HepG2 (cell line): Measurements from ENCODE around the gene LTA4H. TPM values are rescaled to one million over a fixed set of nuclear protein-coding genes. Genes with fewer than 3 reads are reported as not detected.

ENCODE experiments used
- ATAC-seq: fragments of 200-7000 bp; cut with Tn5 transposase; 3 replicates; pipeline ENCODE4 v1.9.1; 2020; ENCODE audit warnings: mild to moderate bottlenecking, moderate library complexity
- BruUV-seq: library from RNA; stranded (reverse); fragments of 400-500 nt; replicated peaks from 2 replicates; lab custom pipeline; 2021; lab: Mats Ljungman, UMichigan
- CTCF ChIA-PET: fragments of 300-600 bp; formaldehyde crosslinking; extraction: SDS; loops from one replicate; lab custom pipeline; 2021; ENCODE audit warnings: low total read pairs, inconsistent platforms, low intra/inter-chr PET ratio; lab: Yijun Ruan, JAX
- POLR2A ChIA-PET: fragments of 350-600 bp; sonication (Branson Sonifier 250); formaldehyde crosslinking; loops from one replicate; lab custom pipeline; 2020; ENCODE audit warnings: antibody characterized with exemption, inconsistent platforms; lab: Yijun Ruan, JAX
- DNase-seq: peaks from one replicate; pipeline ENCODE4 v3.0.0-alpha.2; 2015; ENCODE audit warnings: low spot score
- FAIRE-seq: peaks from 3 replicates; lab custom pipeline; 2011; peaks lifted over from hg19 to GRCh38; lab: Jason Lieb, UNC
- H2AFZ ChIP-seq: one replicate; pipeline ENCODE4 v1.6.1; 2011; ENCODE audit warnings: low read length, inconsistent platforms
- H3K27ac ChIP-seq: fragments of 300-600 bp; 3 replicates; pipeline ENCODE4 v1.8.0; 2011; ENCODE audit warnings: mixed run types, mild to moderate bottlenecking, mixed read lengths, low read length, inconsistent platforms; ENCODE audit not compliant: insufficient read depth; ENCODE audit errors: extremely low read length
- H3K27me3 ChIP-seq, 2 experiments: fragments of 200-600 bp in 1 of 2; 2 replicates in 1 of 2; 3 replicates in 1 of 2; pipeline versions ENCODE4 v1.6.0 to v1.8.0; 2011; ENCODE audit warnings: low read length in 2 of 2, mild to moderate bottlenecking in 2 of 2, moderate library complexity in 2 of 2, inconsistent platforms in 1 of 2; ENCODE audit not compliant: insufficient read depth in 2 of 2, control insufficient read depth in 1 of 2
- H3K36me3 ChIP-seq, 2 experiments: fragments of 200-600 bp in 1 of 2; replicated peaks in 1 of 2; 2 replicates in 1 of 2; 3 replicates in 1 of 2; pipeline versions ENCODE4 v1.5.1 to v1.8.0; 2011; ENCODE audit warnings: low read length in 2 of 2, inconsistent platforms in 1 of 2; ENCODE audit not compliant: insufficient read depth in 2 of 2, control insufficient read depth in 1 of 2
- H3K4me1 ChIP-seq: 2 replicates; pipeline ENCODE4 v1.5.1; 2012; ENCODE audit warnings: low read length, inconsistent platforms; ENCODE audit not compliant: insufficient read depth
- H3K4me2 ChIP-seq: 2 replicates; pipeline ENCODE4 v1.6.0; 2011; ENCODE audit warnings: low read depth, low read length, inconsistent platforms
- H3K4me3 ChIP-seq, 3 experiments: fragments of 200-600 bp in 1 of 3; sonication (generic), shearing (Covaris generic) in 1 of 3; replicated peaks in 1 of 3; 2 replicates each; pipeline ENCODE4 v1.5.1; 2011 to 2016; ENCODE audit warnings: low read length in 3 of 3, inconsistent platforms in 2 of 3, low read depth in 2 of 3, mild to moderate bottlenecking in 2 of 3, control low read depth in 1 of 3, mixed read lengths in 1 of 3; ENCODE audit not compliant: insufficient read depth in 1 of 3
- H3K79me2 ChIP-seq: one replicate; pipeline ENCODE4 v1.6.1; 2011; ENCODE audit warnings: low read length, inconsistent platforms; ENCODE audit not compliant: insufficient read depth
- H3K9ac ChIP-seq: 2 replicates; pipeline ENCODE4 v1.6.0; 2011; ENCODE audit warnings: mild to moderate bottlenecking, low read depth, low read length, inconsistent platforms; ENCODE audit not compliant: insufficient read depth
- H3K9me3 ChIP-seq: 2 replicates; pipeline ENCODE4 v1.5.1; 2012; ENCODE audit warnings: mild to moderate bottlenecking, low read length
- H4K20me1 ChIP-seq: 2 replicates; pipeline ENCODE4 v1.6.0; 2011; ENCODE audit warnings: inconsistent platforms, mild to moderate bottlenecking, low read length, moderate library complexity; ENCODE audit not compliant: insufficient read depth
- CEBPB ChIP-seq: IDR thresholded peaks from 2 replicates; pipeline ENCODE4 v1.6.1; 2011; ENCODE audit warnings: low read depth, low read length, improper control_type of control experiment, borderline replicate concordance
- FOXJ3 ChIP-seq: sonication (generic); formaldehyde crosslinking; IDR thresholded peaks from 2 replicates; pipeline ENCODE4 v1.4.0; 2020; ENCODE audit warnings: missing genetic modification reagents, mild to moderate bottlenecking, borderline replicate concordance
- ZC3H4 ChIP-seq: sonication (generic); formaldehyde crosslinking; IDR thresholded peaks from 2 replicates; pipeline ENCODE4 v1.4.0; 2020; ENCODE audit warnings: missing genetic modification reagents, borderline replicate concordance
- ZFP1 ChIP-seq: IDR thresholded peaks from 2 replicates; pipeline ENCODE4 v1.6.1; 2016
- ZNF331 ChIP-seq: sonication (generic); formaldehyde crosslinking; IDR thresholded peaks from 2 replicates; pipeline ENCODE4 v1.4.0; 2020; ENCODE audit warnings: missing genetic modification reagents
- ZNF503 ChIP-seq: sonication (generic); formaldehyde crosslinking; IDR thresholded peaks from 2 replicates; pipeline ENCODE4 v1.4.0; 2020; ENCODE audit warnings: missing genetic modification reagents
- WGBS: methylation state at CpG from one replicate; pipeline ENCODE4 v1.1.6; 2017; ENCODE audit warnings: low lambda C conversion rate; 5-methylcytosine and 5-hydroxymethylcytosine counted together
- in situ Hi-C: cut with HindIII; loops from 2 replicates; pipeline ENCODE4 v1.10.0; 2017; ENCODE audit warnings: low pct_unique_long_range_greater_than_20kb; ENCODE audit not compliant: extremely low pct_ligation_motif_present
- intact Hi-C: fragments of 100-400 bp; cut with micrococcal nuclease; formaldehyde crosslinking; loops from one replicate; pipeline ENCODE4 v1.10.0; 2022; ENCODE audit not compliant: unreplicated experiment
- polyA plus RNA-seq, 8 experiments: library from polyadenylated mRNA; depleted of rRNA in 3 of 8; stranded (reverse) in 7 of 8; unstranded in 1 of 8; fragments of >200 nt; fragmentation: Illumina TruSeq in 4 of 8; extraction: Trizol in 4 of 8; gene quantifications; 2 replicates each; pipeline versions ENCODE4 v1.2.1 to v1.2.3, GENCODE V29; 2011 to 2016; ENCODE audit warnings: low read depth in 4 of 8, missing spikeins in 1 of 8, mixed read lengths in 1 of 8; ENCODE audit not compliant: insufficient read depth in 1 of 8
- total RNA-seq, 5 experiments: library from RNA; depleted of rRNA; stranded (reverse); fragments of >200 nt; fragmentation: Illumina TruSeq; extraction: Trizol; gene quantifications; 2 replicates each; pipeline ENCODE4 v1.2.3, GENCODE V29; 2016; ENCODE audit warnings: low read depth in 1 of 5
- TF ChIP-seq, protein P1 (sequence below): sonication (generic); formaldehyde crosslinking; IDR thresholded peaks from 2 replicates; pipeline ENCODE4 v1.5.0; 2020; ENCODE audit warnings: mild to moderate bottlenecking, missing genetic modification reagents, borderline replicate concordance

LTA4H gene
- total and polyA plus RNA-seq, 2 of the 13 experiments (the other 11 are each of a cell fraction or from before 2014, with no cell fraction given), result 87.5 to 90.4 TPM

DNA sequence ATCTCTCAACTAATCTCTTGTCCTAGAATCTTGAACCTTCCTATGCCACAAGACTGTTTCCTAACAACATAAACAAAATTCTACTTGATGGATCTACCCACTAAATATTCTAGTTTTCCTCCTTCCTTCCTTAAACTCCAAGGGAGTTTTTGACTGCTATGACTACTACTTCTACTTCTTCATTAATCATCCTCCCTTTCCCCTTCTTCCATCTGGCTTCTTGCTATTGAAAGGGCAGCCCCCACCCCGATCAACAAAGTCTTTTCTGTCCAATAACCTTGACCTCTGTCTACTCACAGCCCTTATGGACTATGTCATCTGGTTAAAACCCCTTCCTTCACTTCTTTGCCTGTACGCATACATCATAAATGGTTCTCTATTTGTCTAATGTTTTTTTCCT, 5.6 kb downstream of the LTA4H start (continued):
- TF ChIP-seq FOXJ3 (CRISPR knock-in tag), result no peak

DNA sequence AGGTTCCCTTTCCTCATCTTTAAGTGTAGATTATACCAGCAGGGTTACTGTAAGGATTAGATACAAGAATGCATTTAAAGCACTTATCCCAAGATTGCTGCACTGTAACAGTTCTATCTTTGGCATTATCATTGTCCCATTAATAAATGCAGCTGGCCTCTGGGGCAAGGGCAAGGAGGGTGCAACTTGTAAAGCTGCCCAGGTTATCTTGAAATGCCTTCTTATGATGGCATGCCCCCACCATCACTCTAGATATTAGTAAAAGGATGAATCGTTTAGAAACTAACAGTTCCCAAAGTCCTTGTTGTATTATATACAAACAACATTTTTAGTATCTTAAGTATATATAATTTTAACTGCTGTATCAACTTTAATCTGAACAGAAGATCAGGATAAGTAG, 6.8 kb downstream of the LTA4H start:
- in situ Hi-C loops, result no loop called here
- Histone ChIP-seq H3K36me3 (peaks cover 0 to 36% of the 10 kb centered on the region in 2 experiments; a peak in 2 of 5 replicates), H3K79me2 (peaks cover 8% of the 10 kb centered on the region), H4K20me1 (no peaks in the 10 kb centered on the region), H3K27me3 (no peaks in the 10 kb centered on the region), H2AFZ (no peak overlapping the region), H3K9ac (no peak overlapping the region), H3K4me3 (no peak overlapping the region), H3K4me1 (peaks cover 13% of the 10 kb centered on the region), H3K9me3 (no peaks in the 10 kb centered on the region), H3K4me2 (no peak overlapping the region), H3K27ac (no peak overlapping the region)
- no TSS peak for BruUV-seq
- ChIA-PET POLR2A (no interaction called here), CTCF (no interaction called here)
- TF ChIP-seq ZC3H4 (CRISPR knock-in tag) (no peak), ZFP1 (CRISPR knock-in tag) (no peak), ZNF331 (CRISPR knock-in tag) (no peak), ZNF503 (CRISPR knock-in tag) (no peak)
- DNase-seq, result no peak
- no peak for FAIRE-seq
- intact Hi-C loops, result no loop called here
- ATAC-seq, result no peak
- WGBS, result 89% methylated on average over 1 of the region's 1 CpG

GRCh38 chr12:96026331-96026730, 9.1 kb downstream of the LTA4H start:
- no peak for FAIRE-seq
- POLR2A ChIA-PET, result no interaction called here
- 100% methylated on average over 1 of the region's 1 CpG for WGBS
- no peaks in the 10 kb centered on the region for H4K20me1 ChIP-seq
- no peak overlapping the region for H3K4me3 ChIP-seq
- H2AFZ ChIP-seq, result no peak overlapping the region
- CTCF ChIA-PET, result no interaction called here
- H3K9me3 ChIP-seq, result no peaks in the 10 kb centered on the region
- H3K4me1 ChIP-seq, result peaks cover 7% of the 10 kb centered on the region; the same call in 1 of the 2 replicates
- H3K4me2 ChIP-seq, result no peak overlapping the region
- peaks cover 2% of the 10 kb centered on the region for H3K79me2 ChIP-seq
- BruUV-seq, result no TSS peak
- intact Hi-C loops, result no loop called here
- no peak overlapping the region for H3K9ac ChIP-seq
- no peak for ATAC-seq
- H3K27ac ChIP-seq, result no peak overlapping the region
- in situ Hi-C loops, result no loop called here
- no peaks in the 10 kb centered on the region for H3K27me3 ChIP-seq
- TF ChIP-seq CEBPB, result peak; percentile 36; the same call in 1 of the 2 replicates
- TF ChIP-seq, protein P1, sequence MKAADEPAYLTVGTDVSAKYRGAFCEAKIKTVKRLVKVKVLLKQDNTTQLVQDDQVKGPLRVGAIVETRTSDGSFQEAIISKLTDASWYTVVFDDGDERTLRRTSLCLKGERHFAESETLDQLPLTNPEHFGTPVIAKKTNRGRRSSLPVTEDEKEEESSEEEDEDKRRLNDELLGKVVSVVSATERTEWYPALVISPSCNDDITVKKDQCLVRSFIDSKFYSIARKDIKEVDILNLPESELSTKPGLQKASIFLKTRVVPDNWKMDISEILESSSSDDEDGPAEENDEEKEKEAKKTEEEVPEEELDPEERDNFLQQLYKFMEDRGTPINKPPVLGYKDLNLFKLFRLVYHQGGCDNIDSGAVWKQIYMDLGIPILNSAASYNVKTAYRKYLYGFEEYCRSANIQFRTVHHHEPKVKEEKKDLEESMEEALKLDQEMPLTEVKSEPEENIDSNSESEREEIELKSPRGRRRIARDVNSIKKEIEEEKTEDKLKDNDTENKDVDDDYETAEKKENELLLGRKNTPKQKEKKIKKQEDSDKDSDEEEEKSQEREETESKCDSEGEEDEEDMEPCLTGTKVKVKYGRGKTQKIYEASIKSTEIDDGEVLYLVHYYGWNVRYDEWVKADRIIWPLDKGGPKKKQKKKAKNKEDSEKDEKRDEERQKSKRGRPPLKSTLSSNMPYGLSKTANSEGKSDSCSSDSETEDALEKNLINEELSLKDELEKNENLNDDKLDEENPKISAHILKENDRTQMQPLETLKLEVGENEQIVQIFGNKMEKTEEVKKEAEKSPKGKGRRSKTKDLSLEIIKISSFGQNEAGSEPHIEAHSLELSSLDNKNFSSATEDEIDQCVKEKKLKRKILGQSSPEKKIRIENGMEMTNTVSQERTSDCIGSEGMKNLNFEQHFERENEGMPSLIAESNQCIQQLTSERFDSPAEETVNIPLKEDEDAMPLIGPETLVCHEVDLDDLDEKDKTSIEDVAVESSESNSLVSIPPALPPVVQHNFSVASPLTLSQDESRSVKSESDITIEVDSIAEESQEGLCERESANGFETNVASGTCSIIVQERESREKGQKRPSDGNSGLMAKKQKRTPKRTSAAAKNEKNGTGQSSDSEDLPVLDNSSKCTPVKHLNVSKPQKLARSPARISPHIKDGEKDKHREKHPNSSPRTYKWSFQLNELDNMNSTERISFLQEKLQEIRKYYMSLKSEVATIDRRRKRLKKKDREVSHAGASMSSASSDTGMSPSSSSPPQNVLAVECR, result no peak
- H3K36me3 ChIP-seq, result peaks cover 9 to 55% of the 10 kb centered on the region in 2 experiments; a peak in 4 of 5 replicates
- DNase-seq, result no peak
